Bronchial epithelial cell (primary cell): ENCODE measurements around the gene SSC5D. TPM values are rescaled to one million over a fixed set of nuclear protein-coding genes. Genes with fewer than 3 reads are reported as not detected.
"Not testable (repeated sequence)": the region's sequence is repeated elsewhere in the genome, so short reads cannot be mapped to it uniquely, and the experiment has no call there.

Experiments
- DNase-seq: peaks from one replicate; pipeline ENCODE4 v3.0.0-alpha.2; 2010; ENCODE audit warnings: low read depth
- FAIRE-seq: peaks from 2 replicates; lab custom pipeline; 2011; peaks lifted over from hg19 to GRCh38; lab: Jason Lieb, UNC
- H3K27me3 ChIP-seq: 2 replicates; pipeline ENCODE4 v1.5.1; 2011; ENCODE audit warnings: low read length; ENCODE audit not compliant: control insufficient read depth, insufficient read depth
- H3K36me3 ChIP-seq: 2 replicates; pipeline ENCODE4 v1.5.1; 2011; ENCODE audit warnings: low read length; ENCODE audit not compliant: control insufficient read depth, insufficient read depth
- H3K4me3 ChIP-seq: 2 replicates; pipeline ENCODE4 v1.5.1; 2011; ENCODE audit warnings: mild to moderate bottlenecking, low read depth, low read length, control low read depth
- CTCF ChIP-seq: IDR thresholded peaks from 2 replicates; pipeline ENCODE4 v1.5.1; 2011; ENCODE audit warnings: mild to moderate bottlenecking, moderate library complexity, low read length, control low read depth, inconsistent platforms; ENCODE audit not compliant: insufficient read depth, severe bottlenecking
- total RNA-seq: library from RNA; depleted of rRNA; stranded (reverse); fragments of >200 nt; gene quantifications from 2 replicates; pipeline ENCODE4 v1.2.1, GENCODE V29; 2014

SSC5D gene
- total RNA-seq, 1 donor from 2014 or later = under 0.01 TPM

- TF ChIP-seq CTCF = no peak
- DNase-seq = no peak
- no peak for FAIRE-seq
- H3K36me3 ChIP-seq = no peaks in the 10 kb centered on the region
- H3K4me3 ChIP-seq = no peak overlapping the region
- peaks cover 5% of the 10 kb centered on the region for H3K27me3 ChIP-seq
Observed at GRCh38 chr19:55493645-55494171, 5.5 kb downstream of the SSC5D start.

- DNase-seq (no peak), FAIRE-seq (no peak)
- TF ChIP-seq CTCF = no peak
- no peak overlapping the region for H3K4me3 ChIP-seq
- peaks cover 5% of the 10 kb centered on the region for H3K27me3 ChIP-seq
- H3K36me3 ChIP-seq = no peaks in the 10 kb centered on the region
Observed at GRCh38 chr19:55494172-55494761, 6.0 kb downstream of the SSC5D start.

DNA sequence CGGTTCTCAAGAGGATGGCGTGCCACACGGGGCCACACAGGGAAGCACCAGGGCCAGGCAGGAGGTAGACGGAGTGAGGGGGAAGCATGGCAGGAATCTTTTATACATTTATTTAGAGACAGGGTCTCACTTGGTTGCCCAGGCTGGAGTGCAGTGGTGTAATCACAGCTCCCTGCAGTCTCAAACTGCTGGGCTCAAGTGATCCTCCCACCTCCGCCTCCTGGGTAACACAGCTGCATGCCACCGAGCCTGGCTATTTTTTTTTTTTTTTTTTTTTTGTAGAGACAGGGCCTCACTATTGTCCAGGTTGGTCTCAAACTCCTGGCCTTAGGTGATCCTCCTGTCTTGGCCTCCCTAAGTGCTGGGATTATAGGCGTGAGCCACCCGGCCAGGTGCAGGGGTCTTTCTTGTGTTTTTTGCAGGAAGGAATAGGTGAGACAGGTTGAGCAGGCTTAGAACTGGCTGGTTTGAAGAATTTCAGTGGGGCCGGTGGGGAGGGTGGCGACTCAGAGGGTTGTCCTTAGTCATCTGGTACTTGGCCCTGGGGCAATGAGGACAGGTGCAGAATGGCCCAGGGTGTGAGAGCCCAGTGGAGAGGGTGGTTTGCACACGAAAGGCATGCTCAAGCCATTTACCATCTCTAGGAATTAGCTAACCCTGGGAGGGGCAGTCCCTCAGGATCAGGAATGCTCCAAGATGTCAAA, 7.6 kb downstream of the SSC5D start:
- Histone ChIP-seq H3K4me3 (no peak overlapping the region), H3K27me3 (peaks cover 3% of the 10 kb centered on the region), H3K36me3 (no peaks in the 10 kb centered on the region)
- DNase-seq (no peak), FAIRE-seq (no peak)
- TF ChIP-seq CTCF = no peak

GRCh38 chr19:55496820-55497219, 8.6 kb downstream of the SSC5D start:
- FAIRE-seq, H3K27me3 ChIP-seq, DNase-seq, H3K4me3 ChIP-seq, H3K36me3 ChIP-seq: not testable (repeated sequence)

- no peak for FAIRE-seq
- DNase-seq = no peak
- no peaks in the 10 kb centered on the region for H3K27me3 ChIP-seq
- H3K4me3 ChIP-seq = no peak overlapping the region
- TF ChIP-seq CTCF = no peak
- no peaks in the 10 kb centered on the region for H3K36me3 ChIP-seq
Observed at GRCh38 chr19:55497763-55498162, 9.5 kb downstream of the SSC5D start.

DNA sequence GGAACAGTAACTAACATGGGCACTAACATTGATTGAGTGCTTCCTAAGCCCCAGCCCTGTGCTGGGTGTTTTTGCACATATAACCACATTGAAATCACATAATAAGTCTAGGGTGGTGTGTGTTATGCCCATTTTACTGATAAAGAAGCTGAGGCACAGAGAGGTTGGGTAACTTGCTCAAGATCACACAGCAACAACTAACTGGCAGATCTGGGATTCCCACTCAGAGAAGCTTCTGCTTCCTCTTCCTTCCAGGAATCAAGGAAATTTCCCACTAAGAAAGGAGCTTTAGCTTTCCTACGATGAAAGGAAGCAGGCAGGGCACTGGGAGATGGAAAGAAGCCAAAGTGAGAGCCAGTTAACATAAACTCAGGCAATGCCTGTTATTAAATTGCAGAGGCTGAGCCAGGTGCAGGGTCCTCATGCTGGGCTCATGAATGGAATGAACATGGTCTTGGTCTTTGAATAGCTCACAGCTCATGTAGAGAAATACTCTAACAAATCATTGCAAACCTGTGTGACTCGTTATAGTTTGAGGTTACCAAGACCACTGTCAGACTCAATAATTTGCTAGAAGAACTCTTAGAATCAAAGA, 10.1 kb downstream of the SSC5D start:
- H3K36me3 ChIP-seq = no peaks in the 10 kb centered on the region
- no peak for TF ChIP-seq CTCF
- FAIRE-seq (no peak), DNase-seq (no peak)
- no peaks in the 10 kb centered on the region for H3K27me3 ChIP-seq
- no peak overlapping the region for H3K4me3 ChIP-seq
